ENCODE results near the gene PLA2R1. TPM values are rescaled to one million over a fixed set of nuclear protein-coding genes. Genes with fewer than 3 reads are reported as not detected.

PLA2R1 gene
- total RNA-seq, 1 experiment from 2014 or later = not detected

DNA sequence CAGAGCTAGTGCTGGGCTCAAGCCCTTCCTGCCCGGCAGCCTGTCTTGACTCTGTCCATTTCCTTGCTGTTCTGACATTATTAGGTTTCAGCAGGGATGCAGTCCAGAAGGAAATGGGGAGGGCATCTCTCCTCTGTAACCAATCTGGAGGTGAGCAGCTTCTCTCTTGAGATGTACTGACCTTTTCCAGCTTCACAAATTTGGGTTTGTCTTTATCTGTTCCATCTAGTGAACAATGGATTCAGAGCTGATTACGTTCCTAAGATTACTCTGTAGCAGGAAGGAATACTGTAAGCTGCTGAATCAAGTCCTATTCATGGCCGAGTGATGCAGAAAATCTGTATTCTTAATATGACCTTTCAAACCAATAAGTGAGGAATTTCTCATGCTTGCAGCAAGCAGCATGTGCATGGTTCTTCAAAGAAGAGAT is 11.0 kb downstream of the PLA2R1 start:
- no peaks in the 10 kb centered on the region for H3K4me1 ChIP-seq (ENCODE audit: insufficient read depth, low read length, poor library complexity, severe bottlenecking)
- no peak overlapping the region for H3K4me3 ChIP-seq (ENCODE audit: low read depth, low read length, poor library complexity, severe bottlenecking)
- no peak for TF ChIP-seq CTCF (conservative IDR thresholded peaks at IDR 0.05; ENCODE audit: low read depth, low read length)
- TF ChIP-seq EZH2 (IDR thresholded peaks at IDR 0.05; ENCODE audit: borderline replicate concordance, low read depth, low read length, poor library complexity, severe bottlenecking) = no peak
- no peaks in the 10 kb centered on the region for H3K9me3 ChIP-seq (ENCODE audit: low read depth, low read length, poor library complexity, severe bottlenecking)
- no peaks in the 10 kb centered on the region for H3K36me3 ChIP-seq (ENCODE audit: insufficient read depth, low read length, poor library complexity, severe bottlenecking)
- H3K27me3 ChIP-seq (replicated peaks; ENCODE audit: insufficient read depth, low read depth, low read length, poor library complexity) = peaks cover 10% of the 10 kb centered on the region
- POLR2A ChIA-PET (ENCODE audit: low non-redundant PET) = interaction anchor here (0.6 kb wide), 1 partner anchor 14 kb away, joined by 4 read pairs; no protein-coding TSS in a partner anchor
- no peak for DNase-seq (ENCODE audit: low spot score)
- intact Hi-C loops (cut with micrococcal nuclease; ENCODE audit: unreplicated experiment) = no loop called here
- no TSS peak for BruUV-seq (replicated peaks)
- H3K27ac ChIP-seq (ENCODE audit: low read depth, low read length, poor library complexity, severe bottlenecking) = no peak overlapping the region
- CTCF ChIA-PET = no interaction called here

DNA sequence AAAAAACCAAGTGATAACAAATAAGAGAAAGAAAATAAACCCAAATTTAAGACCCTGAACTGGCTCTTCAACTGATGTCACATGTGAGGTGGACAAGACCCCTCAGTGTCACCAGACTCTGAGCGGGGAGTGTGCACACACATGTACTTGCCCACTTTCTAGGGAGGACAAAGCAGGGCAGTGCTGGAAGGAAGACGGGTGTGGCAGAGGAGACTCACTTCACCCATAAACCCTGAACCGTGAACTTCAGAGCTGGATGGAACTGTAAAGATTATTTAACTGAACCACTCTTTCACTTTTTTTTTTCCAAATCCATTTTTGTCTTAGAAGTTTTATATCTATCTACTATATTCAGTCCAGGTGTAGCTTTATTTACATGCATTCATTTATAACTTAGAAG is 12.3 kb downstream of the PLA2R1 start:
- TF ChIP-seq CTCF (conservative IDR thresholded peaks at IDR 0.05; ENCODE audit: low read depth, low read length) (no peak), EZH2 (IDR thresholded peaks at IDR 0.05; ENCODE audit: borderline replicate concordance, low read depth, low read length, poor library complexity, severe bottlenecking) (no peak)
- CTCF ChIA-PET = no interaction called here

GRCh38 chr2:160045703-160046210 is 16.7 kb downstream of the PLA2R1 start:
- ChIA-PET CTCF (no interaction called here), POLR2A (ENCODE audit: low non-redundant PET) (no interaction called here)
- Histone ChIP-seq H3K4me1 (ENCODE audit: insufficient read depth, low read length, poor library complexity, severe bottlenecking) (no peaks in the 10 kb centered on the region), H3K27me3 (replicated peaks; ENCODE audit: insufficient read depth, low read depth, low read length, poor library complexity) (peaks cover 16% of the 10 kb centered on the region), H3K4me3 (ENCODE audit: low read depth, low read length, poor library complexity, severe bottlenecking) (no peak overlapping the region), H3K9me3 (ENCODE audit: low read depth, low read length, poor library complexity, severe bottlenecking) (no peaks in the 10 kb centered on the region), H3K27ac (ENCODE audit: low read depth, low read length, poor library complexity, severe bottlenecking) (no peak overlapping the region), H3K36me3 (ENCODE audit: insufficient read depth, low read length, poor library complexity, severe bottlenecking) (no peaks in the 10 kb centered on the region)
- TF ChIP-seq EZH2 (IDR thresholded peaks at IDR 0.05; ENCODE audit: borderline replicate concordance, low read depth, low read length, poor library complexity, severe bottlenecking) (no peak), CTCF (conservative IDR thresholded peaks at IDR 0.05; ENCODE audit: low read depth, low read length) (no peak)
- no TSS peak for BruUV-seq (replicated peaks)
- no peak for DNase-seq (ENCODE audit: low spot score)
- intact Hi-C loops (cut with micrococcal nuclease; ENCODE audit: unreplicated experiment) = no loop called here

More for the DNA sequence above, 12.3 kb downstream of the PLA2R1 start:
- H3K4me3 ChIP-seq (ENCODE audit: low read depth, low read length, poor library complexity, severe bottlenecking) = no peak overlapping the region
- H3K27me3 ChIP-seq (replicated peaks; ENCODE audit: insufficient read depth, low read depth, low read length, poor library complexity) = peaks cover 10% of the 10 kb centered on the region
- POLR2A ChIA-PET (ENCODE audit: low non-redundant PET) = no interaction called here
- H3K27ac ChIP-seq (ENCODE audit: low read depth, low read length, poor library complexity, severe bottlenecking) = no peak overlapping the region
- no TSS peak for BruUV-seq (replicated peaks)
- H3K9me3 ChIP-seq (ENCODE audit: low read depth, low read length, poor library complexity, severe bottlenecking) = no peaks in the 10 kb centered on the region
- H3K4me1 ChIP-seq (ENCODE audit: insufficient read depth, low read length, poor library complexity, severe bottlenecking) = no peaks in the 10 kb centered on the region
- intact Hi-C loops (cut with micrococcal nuclease; ENCODE audit: unreplicated experiment) = no loop called here
- DNase-seq (ENCODE audit: low spot score) = no peak
- no peaks in the 10 kb centered on the region for H3K36me3 ChIP-seq (ENCODE audit: insufficient read depth, low read length, poor library complexity, severe bottlenecking)
